Measurements from ENCODE around the gene HNRNPH1. TPM values are rescaled to one million over a fixed set of nuclear protein-coding genes. Genes with fewer than 3 reads are reported as not detected.

The HNRNPH1 gene
- total RNA-seq, 1 donor from 2014 or later, result 803 TPM

- no peak for DNase-seq
Measured at GRCh38 chr5:179603308-179603707, 20.2 kb downstream of the HNRNPH1 start.

- no peak for DNase-seq
Measured at GRCh38 chr5:179601871-179602625, 21.4 kb downstream of the HNRNPH1 start.

- no peak for DNase-seq
Measured at GRCh38 chr5:179599973-179600372, 23.5 kb downstream of the HNRNPH1 start.

GRCh38 chr5:179599566-179599965 lies 23.9 kb downstream of the HNRNPH1 start:
- DNase-seq, result no peak

GRCh38 chr5:179599100-179599499 lies 24.4 kb downstream of the HNRNPH1 start:
- DNase-seq, result no peak

- DNase-seq, result no peak
Measured at GRCh38 chr5:179596421-179596820, 27.1 kb downstream of the HNRNPH1 start.

- DNase-seq, result no peak
Measured at GRCh38 chr5:179595916-179596315, 27.6 kb downstream of the HNRNPH1 start.

GRCh38 chr5:179588166-179588565 lies 35.3 kb downstream of the HNRNPH1 start:
- no peak for DNase-seq

- DNase-seq, result no peak
Measured at GRCh38 chr5:179585941-179586401, 37.5 kb downstream of the HNRNPH1 start.

GRCh38 chr5:179577286-179577960 lies 46.0 kb downstream of the HNRNPH1 start:
- DNase-seq, result no peak

GRCh38 chr5:179572386-179572785 lies 51.1 kb downstream of the HNRNPH1 start:
- no peak for DNase-seq

- peak; percentile 83 for DNase-seq
Measured at GRCh38 chr5:179568721-179569120, 54.8 kb downstream of the HNRNPH1 start.

- no peak for DNase-seq
Measured at GRCh38 chr5:179564526-179564925, 58.9 kb downstream of the HNRNPH1 start.

Other genes starting within 250 kb of the HNRNPH1 start
- 65.9 and 67.8 TPM in 2 replicates for gene RUFY1, start 73.1 kb downstream of the HNRNPH1 start, total RNA-seq
- gene CBY3, start 57.4 kb upstream of the HNRNPH1 start, total RNA-seq, result not detected in 2 replicates
- gene CANX, start 75.3 kb upstream of the HNRNPH1 start, total RNA-seq, result 796 and 1,147 TPM in 2 replicates
- gene MAML1, start 109.2 kb upstream of the HNRNPH1 start, total RNA-seq, result 9.2 and 15.6 TPM in 2 replicates
- gene LTC4S, start 170.3 kb upstream of the HNRNPH1 start, total RNA-seq, result 0.79 and 0.85 TPM in 2 replicates
- gene MGAT4B, start 183.2 kb upstream of the HNRNPH1 start, total RNA-seq, result 229 and 248 TPM in 2 replicates
- 644 and 1,006 TPM in 2 replicates for gene SQSTM1, start 197.2 kb upstream of the HNRNPH1 start, total RNA-seq
- 8.2 and 11.9 TPM in 2 replicates for gene MRNIP, start 235.1 kb upstream of the HNRNPH1 start, total RNA-seq

All from dermis blood vessel endothelial cell (primary cell).